ENCODE measurements around the gene MC2R.

Gene MC2R

GRCh38 chr18:13834496-13835015 lies 80.8 kb downstream of the MC2R start:
- ATAC-seq: no peak
- no peak for TF ChIP-seq ZC3H10 (CRISPR knock-in tag; IDR thresholded peaks at IDR 0.05)
- TF ChIP-seq CREB5 (CRISPR knock-in tag; IDR thresholded peaks at IDR 0.05; ENCODE audit: low read depth): no peak
- no peak for TF ChIP-seq ARNTL (CRISPR knock-in tag; IDR thresholded peaks at IDR 0.05; ENCODE audit: borderline replicate concordance, low read depth)
- no peak for TF ChIP-seq TOX (CRISPR knock-in tag; IDR thresholded peaks at IDR 0.05; ENCODE audit: borderline replicate concordance)
- TF ChIP-seq RARB (CRISPR knock-in tag; IDR thresholded peaks at IDR 0.05): no peak
- no peak for TF ChIP-seq PPARA (CRISPR knock-in tag; IDR thresholded peaks at IDR 0.05; ENCODE audit: borderline replicate concordance)
- TF ChIP-seq TCF4 (CRISPR knock-in tag; IDR thresholded peaks at IDR 0.05; ENCODE audit: borderline replicate concordance): no peak
- TF ChIP-seq, protein P1, sequence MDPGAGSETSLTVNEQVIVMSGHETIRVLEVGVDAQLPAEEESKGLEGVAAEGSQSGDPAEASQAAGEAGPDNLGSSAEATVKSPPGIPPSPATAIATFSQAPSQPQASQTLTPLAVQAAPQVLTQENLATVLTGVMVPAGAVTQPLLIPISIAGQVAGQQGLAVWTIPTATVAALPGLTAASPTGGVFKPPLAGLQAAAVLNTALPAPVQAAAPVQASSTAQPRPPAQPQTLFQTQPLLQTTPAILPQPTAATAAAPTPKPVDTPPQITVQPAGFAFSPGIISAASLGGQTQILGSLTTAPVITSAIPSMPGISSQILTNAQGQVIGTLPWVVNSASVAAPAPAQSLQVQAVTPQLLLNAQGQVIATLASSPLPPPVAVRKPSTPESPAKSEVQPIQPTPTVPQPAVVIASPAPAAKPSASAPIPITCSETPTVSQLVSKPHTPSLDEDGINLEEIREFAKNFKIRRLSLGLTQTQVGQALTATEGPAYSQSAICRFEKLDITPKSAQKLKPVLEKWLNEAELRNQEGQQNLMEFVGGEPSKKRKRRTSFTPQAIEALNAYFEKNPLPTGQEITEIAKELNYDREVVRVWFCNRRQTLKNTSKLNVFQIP (CRISPR knock-in tag; IDR thresholded peaks at IDR 0.05; ENCODE audit: borderline replicate concordance, low read depth): no peak
- TF ChIP-seq SNAI2 (CRISPR knock-in tag; IDR thresholded peaks at IDR 0.05): no peak

All from SK-N-SH treated with all-trans-retinoic acid at 6 μM for 48 hours (cell line).